Esophagus squamous epithelium (tissue), 4 donors: ENCODE measurements around the gene GIMAP5.

ENCODE experiments used
- CTCF ChIP-seq, 6 experiments: fragments of 450-650 bp in 4 of 6; fragments of 200-600 bp in 2 of 6; sonication (generic) in 2 of 6; IDR thresholded peaks; one replicate each; pipeline ENCODE4 v1.5.1; 2016 to 2019; ENCODE audit warnings: antibody characterized with exemption in 6 of 6, mild to moderate bottlenecking in 4 of 6, moderate library complexity in 4 of 6
- POLR2A ChIP-seq, 4 donors: fragments of 450-650 bp; IDR thresholded peaks; one replicate each; pipeline ENCODE4 v1.6.1; 2017; ENCODE audit warnings: antibody characterized with exemption in 4 of 4, mild to moderate bottlenecking in 4 of 4, moderate library complexity in 3 of 4

- TF ChIP-seq CTCF (IDR thresholded peaks at IDR 0.05) (no peak), POLR2A (IDR thresholded peaks at IDR 0.05) (no peak)
Observed at GRCh38 chr7:150722431-150722931, 14.7 kb upstream of the GIMAP5 start.
